ENCODE results near the gene GLE1. TPM values are rescaled to one million over a fixed set of nuclear protein-coding genes. Genes with fewer than 3 reads are reported as not detected.
"Not testable (repeated sequence)": the region's sequence is repeated elsewhere in the genome, so short reads cannot be mapped to it uniquely, and the experiment has no call there.

The GLE1 gene
- total RNA-seq, 1 donor from 2014 or later, result 21.6 TPM

- DNase-seq (ENCODE audit: low spot score in 2 of 2), result no peak
Observed at GRCh38 chr9:128495296-128495695, 9.2 kb upstream of the GLE1 start.

GRCh38 chr9:128495804-128496417 lies 8.6 kb upstream of the GLE1 start:
- DNase-seq (ENCODE audit: low spot score in 2 of 2) (no peak), FAIRE-seq (no peak)

More at GRCh38 chr9:128495296-128495695, 9.2 kb upstream of the GLE1 start:
- FAIRE-seq, result no peak

GRCh38 chr9:128497824-128498610 lies 6.5 kb upstream of the GLE1 start:
- no peak for FAIRE-seq
- peak in 1 of 2 donors; percentile 34 for DNase-seq (ENCODE audit: low spot score in 2 of 2)

GRCh38 chr9:128498911-128499310 lies 5.6 kb upstream of the GLE1 start:
- no peak for FAIRE-seq
- no peak for DNase-seq (ENCODE audit: low spot score in 2 of 2)

- DNase-seq (ENCODE audit: low spot score in 2 of 2), result no peak
- FAIRE-seq, result no peak
Observed at GRCh38 chr9:128499920-128500319, 4.6 kb upstream of the GLE1 start.

- FAIRE-seq; DNase-seq (ENCODE audit: low spot score in 2 of 2): not testable (repeated sequence)
Observed at GRCh38 chr9:128503415-128503825, 1.1 kb upstream of the GLE1 start.

GRCh38 chr9:128503870-128504269 lies 649 bp upstream of the GLE1 start:
- no peak for DNase-seq (ENCODE audit: low spot score in 2 of 2)
- FAIRE-seq, result no peak

- no peak for DNase-seq (ENCODE audit: low spot score in 2 of 2)
- no peak for FAIRE-seq
Observed at GRCh38 chr9:128505414-128505765, 871 bp downstream of the GLE1 start.

- FAIRE-seq; DNase-seq (ENCODE audit: low spot score in 2 of 2): not testable (repeated sequence)
Observed at GRCh38 chr9:128505906-128506305, 1.4 kb downstream of the GLE1 start.

GRCh38 chr9:128512820-128513219 lies 8.3 kb downstream of the GLE1 start:
- FAIRE-seq (no peak), DNase-seq (ENCODE audit: low spot score in 2 of 2) (no peak)

GRCh38 chr9:128521956-128522355 lies 17.4 kb downstream of the GLE1 start:
- no peak for FAIRE-seq
- DNase-seq (ENCODE audit: low spot score in 2 of 2), result no peak

GRCh38 chr9:128523199-128523925 lies 18.8 kb downstream of the GLE1 start:
- no peak for FAIRE-seq
- peak in 1 of 2 donors; percentile 23 for DNase-seq (ENCODE audit: low spot score in 2 of 2)

- FAIRE-seq, result no peak
Observed at GRCh38 chr9:128526720-128527119, 22.2 kb downstream of the GLE1 start.

GRCh38 chr9:128528445-128529160 lies 24.1 kb downstream of the GLE1 start:
- DNase-seq (ENCODE audit: low spot score in 2 of 2), result no peak
- FAIRE-seq, result no peak

More at GRCh38 chr9:128526720-128527119, 22.2 kb downstream of the GLE1 start:
- DNase-seq (ENCODE audit: low spot score in 2 of 2), result no peak

GRCh38 chr9:128529191-128529590 lies 24.7 kb downstream of the GLE1 start:
- DNase-seq (ENCODE audit: low spot score in 2 of 2) (no peak), FAIRE-seq (no peak)

GRCh38 chr9:128532581-128532980 lies 28.1 kb downstream of the GLE1 start:
- FAIRE-seq, result no peak
- no peak for DNase-seq (ENCODE audit: low spot score in 2 of 2)

GRCh38 chr9:128540634-128541360 lies 36.3 kb downstream of the GLE1 start:
- FAIRE-seq (no peak), DNase-seq (ENCODE audit: low spot score in 2 of 2) (no peak)

GRCh38 chr9:128546504-128546903 lies 42.0 kb downstream of the GLE1 start:
- DNase-seq (ENCODE audit: low spot score in 2 of 2), result no peak
- FAIRE-seq, result no peak

GRCh38 chr9:128548876-128549275 lies 44.4 kb downstream of the GLE1 start:
- FAIRE-seq (no peak), DNase-seq (ENCODE audit: low spot score in 2 of 2) (no peak)

- DNase-seq (ENCODE audit: low spot score in 2 of 2) (no peak), FAIRE-seq (no peak)
Observed at GRCh38 chr9:128550226-128550625, 45.7 kb downstream of the GLE1 start.
